ENCODE measurements around the gene SLC44A4. TPM values are rescaled to one million over a fixed set of nuclear protein-coding genes. Genes with fewer than 3 reads are reported as not detected.

SLC44A4 gene
- total RNA-seq, 2 donors from 2014 or later = 5.8 TPM; not detected in 1

DNA sequence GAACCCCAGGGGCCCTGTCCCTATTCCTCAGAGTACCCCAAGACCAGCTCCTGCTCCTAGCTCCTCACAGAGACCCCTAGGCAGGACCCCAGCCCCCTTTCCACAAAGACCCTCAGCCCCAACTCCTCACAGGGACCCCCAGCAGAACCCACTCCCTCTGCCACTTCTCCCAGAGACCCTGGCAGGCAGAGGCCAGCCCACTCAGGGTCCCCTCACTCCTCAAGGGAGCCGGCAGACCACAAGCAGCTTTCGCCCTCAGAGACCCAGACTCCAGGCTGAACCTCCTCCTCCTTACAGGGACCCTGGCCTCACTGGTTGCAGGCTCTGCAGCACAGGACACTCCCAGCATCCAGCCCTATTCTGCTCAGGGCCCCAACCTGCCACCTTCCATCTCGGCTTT, 575 bp downstream of the SLC44A4 start:
- no peaks in the 10 kb centered on the region for H3K4me1 ChIP-seq (ENCODE audit: control insufficient read depth in 1 of 2, low read depth in 2 of 2)
- ATAC-seq (ENCODE audit: insufficient number of reproducible peaks, low FRiP score, low read depth) (no peak), DNase-seq (ENCODE audit: low spot score) (no peak)
- H3K36me3 ChIP-seq = peaks cover 20% of the 10 kb centered on the region
- no peak overlapping the region for H3K4me3 ChIP-seq
- H3K9me3 ChIP-seq = no peaks in the 10 kb centered on the region
- no peaks in the 10 kb centered on the region for H3K27me3 ChIP-seq (replicated peaks; ENCODE audit: insufficient read depth)
- TF ChIP-seq, protein P1, sequence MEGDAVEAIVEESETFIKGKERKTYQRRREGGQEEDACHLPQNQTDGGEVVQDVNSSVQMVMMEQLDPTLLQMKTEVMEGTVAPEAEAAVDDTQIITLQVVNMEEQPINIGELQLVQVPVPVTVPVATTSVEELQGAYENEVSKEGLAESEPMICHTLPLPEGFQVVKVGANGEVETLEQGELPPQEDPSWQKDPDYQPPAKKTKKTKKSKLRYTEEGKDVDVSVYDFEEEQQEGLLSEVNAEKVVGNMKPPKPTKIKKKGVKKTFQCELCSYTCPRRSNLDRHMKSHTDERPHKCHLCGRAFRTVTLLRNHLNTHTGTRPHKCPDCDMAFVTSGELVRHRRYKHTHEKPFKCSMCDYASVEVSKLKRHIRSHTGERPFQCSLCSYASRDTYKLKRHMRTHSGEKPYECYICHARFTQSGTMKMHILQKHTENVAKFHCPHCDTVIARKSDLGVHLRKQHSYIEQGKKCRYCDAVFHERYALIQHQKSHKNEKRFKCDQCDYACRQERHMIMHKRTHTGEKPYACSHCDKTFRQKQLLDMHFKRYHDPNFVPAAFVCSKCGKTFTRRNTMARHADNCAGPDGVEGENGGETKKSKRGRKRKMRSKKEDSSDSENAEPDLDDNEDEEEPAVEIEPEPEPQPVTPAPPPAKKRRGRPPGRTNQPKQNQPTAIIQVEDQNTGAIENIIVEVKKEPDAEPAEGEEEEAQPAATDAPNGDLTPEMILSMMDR (IDR thresholded peaks at IDR 0.05) = no peak
- H3K27ac ChIP-seq = no peak overlapping the region

DNA sequence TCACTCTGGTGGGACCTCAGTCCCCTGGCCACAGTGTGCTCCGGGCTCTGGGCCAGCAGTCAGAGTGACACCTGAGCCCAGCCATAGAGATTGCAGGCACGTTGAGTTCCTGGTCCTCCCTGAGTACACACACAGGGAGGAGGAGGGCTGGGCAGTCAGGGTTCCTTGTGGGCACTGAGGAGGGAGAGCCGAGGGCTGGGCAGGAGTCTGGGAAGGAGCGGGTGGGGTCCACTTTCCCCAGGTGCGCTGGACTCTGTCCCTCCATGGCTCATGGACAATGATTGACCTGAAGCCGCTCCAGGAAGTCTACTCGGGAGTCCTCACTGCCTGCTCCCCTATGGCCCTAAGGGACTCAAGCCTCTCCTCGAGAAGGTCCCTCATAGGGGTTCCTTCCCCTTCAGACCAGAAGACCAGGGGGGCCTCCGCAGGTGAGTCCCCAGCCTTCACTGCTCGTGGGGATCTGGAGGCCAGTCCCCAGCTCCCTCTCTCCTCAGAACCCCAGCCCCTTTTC, 1.1 kb downstream of the SLC44A4 start:
- H3K27ac ChIP-seq = no peak overlapping the region
- peaks cover 18% of the 10 kb centered on the region for H3K36me3 ChIP-seq
- no peaks in the 10 kb centered on the region for H3K27me3 ChIP-seq (replicated peaks; ENCODE audit: insufficient read depth)
- DNase-seq (ENCODE audit: low spot score) = no peak
- H3K9me3 ChIP-seq = no peaks in the 10 kb centered on the region
- ATAC-seq (ENCODE audit: insufficient number of reproducible peaks, low FRiP score, low read depth) = no peak
- no peak overlapping the region for H3K4me3 ChIP-seq
- H3K4me1 ChIP-seq (ENCODE audit: control insufficient read depth in 1 of 2, low read depth in 2 of 2) = no peaks in the 10 kb centered on the region
- TF ChIP-seq, protein P1 (IDR thresholded peaks at IDR 0.05) = no peak

DNA sequence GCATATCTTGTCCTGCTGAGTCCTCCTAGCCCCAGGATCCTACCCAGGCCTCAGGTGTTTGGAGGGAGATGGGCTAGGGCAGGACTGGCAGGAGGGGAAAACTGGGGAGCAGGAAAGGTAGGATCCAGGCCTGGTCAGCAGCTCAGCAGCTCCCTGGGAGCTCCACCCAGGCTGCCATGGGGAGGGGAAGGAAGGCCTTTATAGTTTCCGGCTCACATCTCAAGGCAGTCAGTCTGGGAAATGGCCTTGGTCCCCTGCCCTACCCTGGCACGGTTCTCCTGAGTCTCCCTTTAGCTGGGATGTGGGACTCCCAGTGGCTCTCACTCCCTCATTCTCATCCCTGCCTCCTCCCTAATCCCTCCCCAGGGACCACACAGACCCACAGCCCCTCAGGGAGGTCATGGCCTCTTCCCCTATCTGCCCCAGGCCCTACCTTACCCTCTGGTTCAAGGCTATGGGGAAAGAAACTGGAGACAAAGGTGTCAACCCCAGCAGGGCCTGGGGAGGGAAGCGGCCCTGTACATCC, 1.6 kb downstream of the SLC44A4 start:
- no peaks in the 10 kb centered on the region for H3K9me3 ChIP-seq
- no peak overlapping the region for H3K4me3 ChIP-seq
- no peak overlapping the region for H3K27ac ChIP-seq
- TF ChIP-seq, protein P1 (IDR thresholded peaks at IDR 0.05) = no peak
- no peaks in the 10 kb centered on the region for H3K4me1 ChIP-seq (ENCODE audit: control insufficient read depth in 1 of 2, low read depth in 2 of 2)
- H3K27me3 ChIP-seq (replicated peaks; ENCODE audit: insufficient read depth) = no peaks in the 10 kb centered on the region
- ATAC-seq (ENCODE audit: insufficient number of reproducible peaks, low FRiP score, low read depth) = no peak
- H3K36me3 ChIP-seq = peaks cover 18% of the 10 kb centered on the region
- DNase-seq (ENCODE audit: low spot score) = no peak

GRCh38 chr6:31876357-31876756, 2.4 kb downstream of the SLC44A4 start:
- no peaks in the 10 kb centered on the region for H3K27me3 ChIP-seq (replicated peaks; ENCODE audit: insufficient read depth)
- H3K4me1 ChIP-seq (ENCODE audit: control insufficient read depth in 1 of 2, low read depth in 2 of 2) = no peaks in the 10 kb centered on the region
- TF ChIP-seq, protein P1 (IDR thresholded peaks at IDR 0.05) = no peak
- H3K36me3 ChIP-seq = peaks cover 16% of the 10 kb centered on the region
- H3K9me3 ChIP-seq = no peaks in the 10 kb centered on the region
- DNase-seq (ENCODE audit: low spot score) = no peak
- H3K27ac ChIP-seq = no peak overlapping the region
- ATAC-seq (ENCODE audit: insufficient number of reproducible peaks, low FRiP score, low read depth) = no peak
- H3K4me3 ChIP-seq = no peak overlapping the region

DNA sequence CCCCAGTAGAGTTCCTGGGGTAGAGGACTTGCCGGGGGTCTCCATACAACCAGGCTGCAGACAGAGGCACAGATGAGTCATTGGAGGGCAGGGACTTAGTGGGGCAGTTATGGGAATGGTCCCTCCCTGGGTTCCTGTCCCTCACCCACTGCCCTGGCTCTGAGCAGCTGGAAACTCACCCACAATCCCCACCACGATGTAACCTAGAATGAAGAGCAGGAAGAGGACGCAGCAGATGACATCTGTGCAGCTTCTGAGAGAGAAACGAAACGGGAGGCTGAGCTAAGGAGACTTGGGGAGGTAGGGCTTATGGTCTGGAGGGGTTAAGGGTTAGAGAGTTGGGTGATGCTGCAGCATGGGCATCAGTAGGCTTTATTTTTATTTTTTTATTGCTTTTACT, 2.9 kb downstream of the SLC44A4 start:
- TF ChIP-seq, protein P1 (IDR thresholded peaks at IDR 0.05) = no peak
- ATAC-seq (ENCODE audit: insufficient number of reproducible peaks, low FRiP score, low read depth) = no peak

More for the DNA sequence above, 2.9 kb downstream of the SLC44A4 start:
- Histone ChIP-seq H3K4me1 (ENCODE audit: control insufficient read depth in 1 of 2, low read depth in 2 of 2) (no peaks in the 10 kb centered on the region), H3K36me3 (peaks cover 12% of the 10 kb centered on the region), H3K27me3 (replicated peaks; ENCODE audit: insufficient read depth) (no peaks in the 10 kb centered on the region), H3K9me3 (no peaks in the 10 kb centered on the region), H3K4me3 (no peak overlapping the region), H3K27ac (no peak overlapping the region)
- DNase-seq (ENCODE audit: low spot score) = no peak
